Peyer's patch (tissue), 4 donors: ENCODE measurements around the gene SH3BGRL3.

Experiments used
- CTCF ChIP-seq, 6 experiments: fragments of 450-650 bp in 4 of 6; fragments of 200-600 bp in 2 of 6; sonication (generic) in 1 of 6; IDR thresholded peaks; one replicate each; pipeline ENCODE4 v1.5.1; 2017 to 2019; ENCODE audit warnings: antibody characterized with exemption in 6 of 6, mild to moderate bottlenecking in 3 of 6, moderate library complexity in 1 of 6
- POLR2A ChIP-seq, 2 donors: fragments of 450-650 bp; IDR thresholded peaks; one replicate each; pipeline ENCODE4 v1.5.1; 2017; ENCODE audit warnings: antibody characterized with exemption in 2 of 2, mild to moderate bottlenecking in 2 of 2, moderate library complexity in 2 of 2

DNA sequence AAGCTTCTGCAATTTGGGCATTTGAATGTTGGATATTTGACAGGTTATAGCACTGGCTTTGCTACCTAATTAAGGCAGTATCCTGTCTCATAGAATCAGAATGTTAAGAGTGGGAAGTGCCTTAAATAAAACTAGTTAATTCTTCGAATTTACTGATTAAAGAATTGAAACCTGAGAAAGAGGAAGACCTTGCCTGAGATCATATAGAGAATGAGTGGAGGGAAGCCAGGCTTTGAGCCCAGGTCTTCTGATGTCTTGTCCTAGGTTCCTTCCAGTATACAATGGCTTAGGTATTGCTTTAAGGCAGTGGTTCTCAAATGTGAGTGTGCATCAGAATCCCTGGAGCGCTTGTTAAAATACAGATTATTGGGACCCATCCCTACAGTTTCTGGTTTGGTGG lies 20.9 kb upstream of the SH3BGRL3 start:
- TF ChIP-seq CTCF (IDR thresholded peaks at IDR 0.05) (no peak), POLR2A (IDR thresholded peaks at IDR 0.05) (no peak)
